Measurements from ENCODE around the gene CDCA8. TPM values are rescaled to one million over a fixed set of nuclear protein-coding genes. Genes with fewer than 3 reads are reported as not detected.

CDCA8 gene
- total and polyA plus RNA-seq, 8 donors = 0.19 to 0.79 (median 0.44) TPM

GRCh38 chr1:37708471-37708870 is 16.2 kb downstream of the CDCA8 start:
- Histone ChIP-seq H3K9me3 (no peaks in the 10 kb centered on the region), H3K27me3 (no peaks in the 10 kb centered on the region), H3K27ac (no peak overlapping the region), H3K36me3 (no peaks in the 10 kb centered on the region), H3K4me3 (no peak overlapping the region), H3K4me1 (no peaks in the 10 kb centered on the region)
- FAIRE-seq = no peak
- ATAC-seq = no peak
- WGBS, 2 donors = 77 to 80% methylated on average over 4 of the region's 4 CpGs
- no peak for TF ChIP-seq CTCF (IDR thresholded peaks at IDR 0.05)
- no peak for DNase-seq
- intact Hi-C loops (cut with DNase I) = no loop called here

- H3K27me3 ChIP-seq = no peaks in the 10 kb centered on the region
- intact Hi-C loops (cut with DNase I) = no loop called here
- WGBS, 2 donors = 78 to 87% methylated on average over 7 to 8 of the region's 8 CpGs
- TF ChIP-seq CTCF (IDR thresholded peaks at IDR 0.05) = no peak
- no peaks in the 10 kb centered on the region for H3K4me1 ChIP-seq
- no peak overlapping the region for H3K4me3 ChIP-seq
- H3K9me3 ChIP-seq = no peaks in the 10 kb centered on the region
- FAIRE-seq (no peak), ATAC-seq (no peak), DNase-seq (no peak)
- H3K27ac ChIP-seq = no peak overlapping the region
- no peaks in the 10 kb centered on the region for H3K36me3 ChIP-seq
These were observed 21.9 kb downstream of the CDCA8 start for GRCh38 chr1:37714226-37714625.

GRCh38 chr1:37714689-37715088 is 22.4 kb downstream of the CDCA8 start:
- FAIRE-seq (no peak), ATAC-seq (no peak), DNase-seq (no peak)
- Histone ChIP-seq H3K36me3 (no peaks in the 10 kb centered on the region), H3K4me3 (no peak overlapping the region), H3K9me3 (no peaks in the 10 kb centered on the region), H3K27ac (no peak overlapping the region), H3K4me1 (no peaks in the 10 kb centered on the region), H3K27me3 (no peaks in the 10 kb centered on the region)
- TF ChIP-seq CTCF (IDR thresholded peaks at IDR 0.05) = no peak
- intact Hi-C loops (cut with DNase I) = no loop called here
- 86 to 91% methylated on average over 4 of the region's 4 CpGs for WGBS, 2 donors

- DNase-seq = no peak
- Histone ChIP-seq H3K27ac (no peak overlapping the region), H3K4me1 (no peaks in the 10 kb centered on the region), H3K9me3 (no peaks in the 10 kb centered on the region), H3K27me3 (no peaks in the 10 kb centered on the region), H3K36me3 (no peaks in the 10 kb centered on the region), H3K4me3 (no peak overlapping the region)
- no peak for FAIRE-seq
- TF ChIP-seq CTCF (IDR thresholded peaks at IDR 0.05) = no peak
- 81 to 85% methylated on average over 4 of the region's 4 CpGs for WGBS, 2 donors
- intact Hi-C loops (cut with DNase I) = no loop called here
- ATAC-seq = no peak
These were observed 24.0 kb downstream of the CDCA8 start for GRCh38 chr1:37716321-37716720.

- H3K9me3 ChIP-seq = no peaks in the 10 kb centered on the region
- DNase-seq = no peak
- intact Hi-C loops (cut with DNase I) = no loop called here
- 85 to 90% methylated on average over 6 of the region's 6 CpGs for WGBS, 2 donors
- no peaks in the 10 kb centered on the region for H3K4me1 ChIP-seq
- FAIRE-seq = no peak
- TF ChIP-seq CTCF (IDR thresholded peaks at IDR 0.05) = no peak
- ATAC-seq = no peak
- no peaks in the 10 kb centered on the region for H3K27me3 ChIP-seq
- no peaks in the 10 kb centered on the region for H3K36me3 ChIP-seq
- no peak overlapping the region for H3K4me3 ChIP-seq
- H3K27ac ChIP-seq = no peak overlapping the region
These were observed 25.3 kb downstream of the CDCA8 start for GRCh38 chr1:37717631-37718030.

All from pancreas (tissue), 10 donors.